ENCODE measurements around the gene DTL.

DNA sequence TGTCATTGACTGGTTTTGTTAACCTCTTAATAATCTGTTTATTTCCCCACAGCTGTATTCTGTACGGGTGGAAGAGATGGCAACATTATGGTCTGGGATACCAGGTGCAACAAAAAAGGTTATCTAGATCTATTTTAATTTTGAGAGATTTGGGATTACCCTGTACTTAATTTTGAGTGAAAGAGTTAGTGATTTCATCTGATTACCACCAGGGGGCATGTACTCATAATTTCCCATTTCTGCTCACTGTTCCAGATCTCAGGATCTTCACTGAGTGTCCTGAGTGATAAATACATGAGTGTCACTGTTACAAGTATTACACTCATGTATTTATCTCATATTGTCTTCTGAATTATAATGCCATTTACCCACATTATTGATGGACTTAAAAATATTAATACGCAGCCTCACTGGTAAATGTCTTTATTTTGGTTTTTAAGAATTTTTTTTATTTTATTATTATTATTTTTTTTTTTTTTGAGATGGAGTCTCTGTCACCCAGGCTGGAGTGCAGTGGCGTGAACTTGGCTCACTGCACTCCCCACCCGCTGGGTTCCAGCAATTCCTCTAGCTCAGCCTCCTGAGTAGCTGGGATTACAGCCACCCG is 27.4 kb downstream of the DTL start:
- TF ChIP-seq CTCF (IDR thresholded peaks at IDR 0.05; ENCODE audit: low read depth, low read length): peak; percentile 81
- TF ChIP-seq EZH2phosphoT487 (IDR thresholded peaks at IDR 0.05; ENCODE audit: low read depth): no peak

All from OCI-LY3 (cell line).